CD14-positive monocyte (primary cell): ENCODE measurements around the gene TPST1. TPM values are rescaled to one million over a fixed set of nuclear protein-coding genes. Genes with fewer than 3 reads are reported as not detected.

Experiments used
- DNase-seq, 3 donors: peaks; one replicate each; pipeline ENCODE4 v3.0.0-alpha.2; 2011 to 2022
- H2AFZ ChIP-seq: 2 replicates; pipeline ENCODE4 v1.6.0; 2012; ENCODE audit warnings: mild to moderate bottlenecking, low read depth, low read length, inconsistent platforms; ENCODE audit not compliant: insufficient read depth, poor library complexity, severe bottlenecking
- H3K27ac ChIP-seq, 2 donors: 1 replicate in 1 of 2; 2 replicates in 1 of 2; pipeline ENCODE4 v1.5.1; 2012 to 2013; ENCODE audit warnings: low read length in 2 of 2, control low read depth in 1 of 2, inconsistent platforms in 1 of 2, low read depth in 1 of 2, mild to moderate bottlenecking in 1 of 2
- H3K27me3 ChIP-seq, 2 donors: one replicate each; pipeline versions ENCODE4 v1.6.0 to v1.6.1; 2011 to 2013; ENCODE audit warnings: low read length in 2 of 2; ENCODE audit not compliant: control insufficient read depth in 2 of 2, insufficient read depth in 2 of 2
- H3K36me3 ChIP-seq, 2 donors: replicated peaks in 1 of 2; 1 replicate in 1 of 2; 2 replicates in 1 of 2; pipeline versions ENCODE4 v1.5.1 to v1.6.1; 2012 to 2013; ENCODE audit warnings: low read length in 2 of 2, control low read depth in 1 of 2, inconsistent platforms in 1 of 2, mild to moderate bottlenecking in 1 of 2; ENCODE audit not compliant: insufficient read depth in 2 of 2, control insufficient read depth in 1 of 2
- H3K4me1 ChIP-seq, 2 donors: 1 replicate in 1 of 2; 2 replicates in 1 of 2; pipeline versions ENCODE4 v1.5.1 to v1.6.1; 2012 to 2013; ENCODE audit warnings: low read length in 2 of 2, control low read depth in 1 of 2, inconsistent platforms in 1 of 2, mild to moderate bottlenecking in 1 of 2, moderate library complexity in 1 of 2; ENCODE audit not compliant: insufficient read depth in 2 of 2, control insufficient read depth in 1 of 2
- H3K4me2 ChIP-seq: replicated peaks from 2 replicates; pipeline ENCODE3; 2012; ENCODE audit warnings: low read length, moderate library complexity, mild to moderate bottlenecking; ENCODE audit not compliant: poor library complexity, severe bottlenecking; ENCODE audit errors: extremely low read depth
- H3K4me3 ChIP-seq, 3 experiments: fragments of 200-600 bp in 1 of 3; sonication (generic) in 1 of 3; replicated peaks in 1 of 3; 1 replicate in 2 of 3; 2 replicates in 1 of 3; pipeline ENCODE4 v1.5.1; 2011 to 2013; ENCODE audit warnings: low read length in 3 of 3, mild to moderate bottlenecking in 3 of 3, control low read depth in 2 of 3, low read depth in 2 of 3, inconsistent platforms in 1 of 3, moderate library complexity in 1 of 3
- H3K79me2 ChIP-seq: 2 replicates; pipeline ENCODE4 v1.6.0; 2012; ENCODE audit warnings: mild to moderate bottlenecking, control low read depth, inconsistent platforms, low read length, moderate library complexity; ENCODE audit not compliant: insufficient read depth
- H3K9ac ChIP-seq: 2 replicates; pipeline ENCODE4 v1.6.0; 2017; ENCODE audit warnings: low read length, mild to moderate bottlenecking; ENCODE audit not compliant: insufficient read depth, poor library complexity, severe bottlenecking
- H3K9me3 ChIP-seq, 2 donors: replicated peaks in 1 of 2; 1 replicate in 1 of 2; 2 replicates in 1 of 2; pipeline versions ENCODE4 v1.5.1 to v1.6.1; 2012 to 2013; ENCODE audit warnings: low read length in 2 of 2, control low read depth in 1 of 2; ENCODE audit not compliant: control insufficient read depth in 1 of 2, insufficient read depth in 1 of 2
- H4K20me1 ChIP-seq: 2 replicates; pipeline ENCODE4 v1.6.0; 2012; ENCODE audit warnings: mild to moderate bottlenecking, low read length, control low read depth, moderate library complexity; ENCODE audit not compliant: insufficient read depth
- H3K27ac Mint-ChIP-seq, 7 donors: one replicate each; pipeline ENCODE4 v1.8.0; 2020; ENCODE audit warnings: mild to moderate bottlenecking in 7 of 7, mixed read lengths in 7 of 7, moderate library complexity in 6 of 7, inconsistent platforms in 2 of 7
- H3K27me3 Mint-ChIP-seq, 3 donors: one replicate each; pipeline ENCODE4 v1.8.0; 2021 to 2022; ENCODE audit warnings: low read depth in 3 of 3, mild to moderate bottlenecking in 3 of 3, mixed read lengths in 3 of 3, moderate library complexity in 3 of 3, inconsistent platforms in 1 of 3
- H3K36me3 Mint-ChIP-seq, 2 donors: one replicate each; pipeline ENCODE4 v1.8.0; 2020; ENCODE audit warnings: mixed read lengths in 2 of 2, inconsistent platforms in 1 of 2, mild to moderate bottlenecking in 1 of 2
- H3K4me1 Mint-ChIP-seq: one replicate; pipeline ENCODE4 v1.8.0; 2020; ENCODE audit warnings: mild to moderate bottlenecking, mixed read lengths
- H3K4me3 Mint-ChIP-seq, 2 donors: one replicate each; pipeline ENCODE4 v1.8.0; 2020; ENCODE audit warnings: mild to moderate bottlenecking in 2 of 2, mixed read lengths in 2 of 2, moderate library complexity in 1 of 2
- H3K9me3 Mint-ChIP-seq, 7 donors: one replicate each; pipeline ENCODE4 v1.8.0; 2020 to 2022; ENCODE audit warnings: mixed read lengths in 7 of 7, mild to moderate bottlenecking in 6 of 7, moderate library complexity in 6 of 7, inconsistent platforms in 2 of 7
- CTCF ChIP-seq: fragments of 200-600 bp; IDR thresholded peaks from one replicate; pipeline ENCODE4 v1.8.0; 2022; ENCODE audit warnings: antibody characterized with exemption, mild to moderate bottlenecking
- WGBS: methylation state at CpG from one replicate; pipeline ENCODE4 v1.1.5; 2013; ENCODE audit warnings: missing lambda C conversion rate; ENCODE audit not compliant: insufficient coverage; 5-methylcytosine and 5-hydroxymethylcytosine counted together
- intact Hi-C, 2 donors: fragments of 100-400 bp; cut with micrococcal nuclease; formaldehyde crosslinking; loops; one replicate each; pipeline versions ENCODE4 v1.15.0 to v1.15.1; 2023
- polyA plus RNA-seq, 3 donors: library from polyadenylated mRNA; depleted of rRNA in 1 of 3; unstranded in 2 of 3; stranded (reverse) in 1 of 3; fragments of 300-500 nt in 2 of 3; fragments of >200 nt in 1 of 3; fragmentation: Illumina TruSeq in 2 of 3; gene quantifications; 1 replicate in 2 of 3; 2 replicates in 1 of 3; pipeline ENCODE4 v1.2.3, GENCODE V29; 2012 to 2021

The TPST1 gene
- polyA plus RNA-seq, 3 donors: 0.54 to 4.8 (median 4.2) TPM

DNA sequence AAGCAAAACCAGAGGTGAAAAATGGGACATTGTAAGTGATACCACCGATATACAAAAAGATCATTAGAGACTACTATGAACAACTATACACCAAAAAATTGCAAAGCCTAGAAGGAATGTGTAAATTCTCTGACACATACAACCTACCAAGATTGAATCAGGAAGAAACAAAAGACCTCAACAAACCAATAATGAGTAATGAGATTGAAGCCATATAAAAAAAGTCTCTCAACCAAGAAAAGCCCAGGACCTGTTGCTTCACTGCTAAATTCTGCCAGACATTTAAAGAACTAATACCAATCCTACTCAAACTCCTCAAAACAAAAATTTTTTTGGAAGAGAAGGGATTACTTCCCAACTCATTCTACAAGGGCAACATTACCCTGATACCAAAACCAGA is 134.0 kb downstream of the TPST1 start:
- Mint-ChIP-seq H3K27ac (no peak overlapping the region), H3K9me3 (peaks cover 22 to 49% (median 34%) of the 10 kb centered on the region in 7 donors), H3K27me3 (peaks cover 0 to 2% (median 1%) of the 10 kb centered on the region in 3 donors), H3K4me3 (no peak overlapping the region), H3K36me3 (peaks cover 0 to 1% of the 10 kb centered on the region in 2 donors), H3K4me1 (peaks cover 9% of the 10 kb centered on the region)
- no CpG with 5 or more reads among the region's 1 CpG for WGBS
- Histone ChIP-seq H2AFZ (no peak overlapping the region), H3K36me3 (no peaks in the 10 kb centered on the region), H3K4me1 (peaks cover 0 to 3% of the 10 kb centered on the region in 2 donors), H3K4me2 (no peak overlapping the region), H3K9me3 (peaks cover 19 to 34% of the 10 kb centered on the region in 2 donors), H4K20me1 (no peaks in the 10 kb centered on the region), H3K9ac (no peak overlapping the region), H3K27me3 (no peaks in the 10 kb centered on the region), H3K4me3 (no peak overlapping the region), H3K79me2 (no peaks in the 10 kb centered on the region), H3K27ac (no peak overlapping the region)
- DNase-seq: no peak
- TF ChIP-seq CTCF: no peak
- intact Hi-C loops: no loop called here

DNA sequence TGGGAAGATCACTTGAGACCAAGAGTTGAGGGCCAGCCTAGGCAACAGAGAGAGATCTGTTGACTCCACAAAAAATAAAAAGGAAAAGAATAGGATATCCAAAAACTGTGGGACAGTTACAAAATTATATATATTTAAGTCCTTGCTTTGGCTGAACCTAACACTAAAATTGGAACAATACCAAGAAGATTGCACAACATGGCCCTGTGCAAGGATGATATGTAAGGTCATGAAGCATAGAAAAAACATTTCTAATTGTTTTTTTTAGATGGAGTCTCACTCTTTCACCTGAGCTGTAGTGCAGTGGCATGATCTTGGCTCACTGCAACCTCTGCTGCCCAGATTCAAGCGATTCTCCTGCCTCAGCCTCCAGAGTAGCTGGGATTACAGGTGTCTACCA is 139.0 kb downstream of the TPST1 start:
- no CpG with 5 or more reads among the region's 1 CpG for WGBS

More for the DNA sequence above, 139.0 kb downstream of the TPST1 start:
- Mint-ChIP-seq H3K9me3 (peaks cover 7 to 18% (median 14%) of the 10 kb centered on the region in 7 donors), H3K4me1 (peaks cover 21% of the 10 kb centered on the region), H3K36me3 (no peaks in the 10 kb centered on the region), H3K27me3 (peaks cover 0 to 1% (median 0%) of the 10 kb centered on the region in 3 donors), H3K27ac (no peak overlapping the region), H3K4me3 (no peak overlapping the region)
- peaks cover 11 to 19% of the 10 kb centered on the region in 2 donors for H3K4me1 ChIP-seq
- no peaks in the 10 kb centered on the region for H4K20me1 ChIP-seq
- no peak overlapping the region for H3K4me3 ChIP-seq
- no peaks in the 10 kb centered on the region for H3K36me3 ChIP-seq
- no peak overlapping the region for H3K27ac ChIP-seq
- intact Hi-C loops: no loop called here
- H2AFZ ChIP-seq: no peak overlapping the region
- H3K9me3 ChIP-seq: peaks cover 6 to 16% of the 10 kb centered on the region in 2 donors
- no peaks in the 10 kb centered on the region for H3K27me3 ChIP-seq
- no peak for DNase-seq
- H3K4me2 ChIP-seq: no peak overlapping the region
- no peak overlapping the region for H3K9ac ChIP-seq
- H3K79me2 ChIP-seq: no peaks in the 10 kb centered on the region
- TF ChIP-seq CTCF: no peak
